ENCODE results near the gene CFAP44.

The CFAP44 gene

GRCh38 chr3:113409676-113410075, 31.6 kb downstream of the CFAP44 start:
- no peak overlapping the region for H3K9ac ChIP-seq (ENCODE audit: low read length)
- no peaks in the 10 kb centered on the region for H3K9me2 ChIP-seq (replicated peaks; ENCODE audit: insufficient read depth, low read length)
- no peaks in the 10 kb centered on the region for H3K79me2 ChIP-seq (ENCODE audit: low read length)
- H4K20me1 ChIP-seq (ENCODE audit: insufficient read depth, low read length), result no peaks in the 10 kb centered on the region
- no peak for DNase-seq
- H3K4me2 ChIP-seq (ENCODE audit: low read depth, low read length), result no peak overlapping the region
- no peak for TF ChIP-seq EZH2 (optimal IDR thresholded peaks at IDR 0.05; ENCODE audit: low read depth, low read length)
- TF ChIP-seq EZH2phosphoT487 (IDR thresholded peaks at IDR 0.05; ENCODE audit: low read length), result no peak
- no peak for TF ChIP-seq CTCF (IDR thresholded peaks at IDR 0.05; ENCODE audit: low read length)
- no peak overlapping the region for H2AFZ ChIP-seq (ENCODE audit: low read length)
- no peaks in the 10 kb centered on the region for H3F3A ChIP-seq (ENCODE audit: insufficient read depth, low read length)
- H3K4me3 ChIP-seq (ENCODE audit: low read length), result no peak overlapping the region
- H3K27me3 ChIP-seq (replicated peaks; ENCODE audit: insufficient read depth, low read length), result no peaks in the 10 kb centered on the region
- no peaks in the 10 kb centered on the region for H3K36me3 ChIP-seq (replicated peaks; ENCODE audit: insufficient read depth, low read length)
- H3K27ac ChIP-seq (ENCODE audit: low read length), result no peak overlapping the region
- H3K9me3 ChIP-seq (replicated peaks; ENCODE audit: insufficient read depth, low read length), result no peaks in the 10 kb centered on the region
- no peaks in the 10 kb centered on the region for H3K4me1 ChIP-seq (ENCODE audit: low read length)

GRCh38 chr3:113405180-113405579, 36.1 kb downstream of the CFAP44 start:
- Histone ChIP-seq H3K9me2 (replicated peaks; ENCODE audit: insufficient read depth, low read length) (no peaks in the 10 kb centered on the region), H3K36me3 (replicated peaks; ENCODE audit: insufficient read depth, low read length) (no peaks in the 10 kb centered on the region), H3K4me2 (ENCODE audit: low read depth, low read length) (no peak overlapping the region), H3K4me1 (ENCODE audit: low read length) (no peaks in the 10 kb centered on the region), H3K9ac (ENCODE audit: low read length) (no peak overlapping the region), H3F3A (ENCODE audit: insufficient read depth, low read length) (no peaks in the 10 kb centered on the region), H3K4me3 (ENCODE audit: low read length) (no peak overlapping the region), H3K27me3 (replicated peaks; ENCODE audit: insufficient read depth, low read length) (no peaks in the 10 kb centered on the region), H4K20me1 (ENCODE audit: insufficient read depth, low read length) (no peaks in the 10 kb centered on the region), H3K9me3 (replicated peaks; ENCODE audit: insufficient read depth, low read length) (no peaks in the 10 kb centered on the region), H3K27ac (ENCODE audit: low read length) (no peak overlapping the region), H3K79me2 (ENCODE audit: low read length) (no peaks in the 10 kb centered on the region), H2AFZ (ENCODE audit: low read length) (no peak overlapping the region)
- TF ChIP-seq CTCF (IDR thresholded peaks at IDR 0.05; ENCODE audit: low read length), result no peak
- no peak for TF ChIP-seq EZH2 (optimal IDR thresholded peaks at IDR 0.05; ENCODE audit: low read depth, low read length)
- TF ChIP-seq EZH2phosphoT487 (IDR thresholded peaks at IDR 0.05; ENCODE audit: low read length), result no peak
- no peak for DNase-seq

DNA sequence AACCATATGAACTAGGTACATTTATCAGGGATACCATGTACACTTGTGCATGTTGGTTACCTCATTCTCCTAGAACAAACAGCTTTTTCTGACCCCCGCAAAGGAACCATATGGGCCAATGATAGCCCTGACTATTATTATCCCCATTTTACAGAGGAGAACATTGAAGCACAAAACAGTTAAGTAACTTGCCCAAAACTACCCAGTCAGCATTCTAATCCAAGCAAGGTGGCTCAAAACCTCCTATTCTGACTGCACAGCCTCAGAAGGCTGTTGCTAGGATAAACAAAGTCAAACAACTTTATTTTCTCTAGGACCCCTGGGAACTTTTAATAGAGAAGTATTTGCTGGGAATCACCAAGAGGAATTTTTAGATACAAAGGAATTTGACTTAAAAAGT, 36.7 kb downstream of the CFAP44 start:
- H3K36me3 ChIP-seq (replicated peaks; ENCODE audit: insufficient read depth, low read length), result no peaks in the 10 kb centered on the region
- H4K20me1 ChIP-seq (ENCODE audit: insufficient read depth, low read length), result no peaks in the 10 kb centered on the region
- no peak for DNase-seq
- no peaks in the 10 kb centered on the region for H3K27me3 ChIP-seq (replicated peaks; ENCODE audit: insufficient read depth, low read length)
- no peak overlapping the region for H2AFZ ChIP-seq (ENCODE audit: low read length)
- no peaks in the 10 kb centered on the region for H3F3A ChIP-seq (ENCODE audit: insufficient read depth, low read length)
- H3K27ac ChIP-seq (ENCODE audit: low read length), result no peak overlapping the region
- TF ChIP-seq EZH2 (optimal IDR thresholded peaks at IDR 0.05; ENCODE audit: low read depth, low read length) (no peak), EZH2phosphoT487 (IDR thresholded peaks at IDR 0.05; ENCODE audit: low read length) (no peak)
- no peaks in the 10 kb centered on the region for H3K4me1 ChIP-seq (ENCODE audit: low read length)
- H3K9me3 ChIP-seq (replicated peaks; ENCODE audit: insufficient read depth, low read length), result no peaks in the 10 kb centered on the region
- H3K4me2 ChIP-seq (ENCODE audit: low read depth, low read length), result no peak overlapping the region
- no peak overlapping the region for H3K4me3 ChIP-seq (ENCODE audit: low read length)
- no peaks in the 10 kb centered on the region for H3K79me2 ChIP-seq (ENCODE audit: low read length)
- H3K9me2 ChIP-seq (replicated peaks; ENCODE audit: insufficient read depth, low read length), result no peaks in the 10 kb centered on the region
- H3K9ac ChIP-seq (ENCODE audit: low read length), result no peak overlapping the region
